ENCODE results near the gene SH2D7.

Gene SH2D7

DNA sequence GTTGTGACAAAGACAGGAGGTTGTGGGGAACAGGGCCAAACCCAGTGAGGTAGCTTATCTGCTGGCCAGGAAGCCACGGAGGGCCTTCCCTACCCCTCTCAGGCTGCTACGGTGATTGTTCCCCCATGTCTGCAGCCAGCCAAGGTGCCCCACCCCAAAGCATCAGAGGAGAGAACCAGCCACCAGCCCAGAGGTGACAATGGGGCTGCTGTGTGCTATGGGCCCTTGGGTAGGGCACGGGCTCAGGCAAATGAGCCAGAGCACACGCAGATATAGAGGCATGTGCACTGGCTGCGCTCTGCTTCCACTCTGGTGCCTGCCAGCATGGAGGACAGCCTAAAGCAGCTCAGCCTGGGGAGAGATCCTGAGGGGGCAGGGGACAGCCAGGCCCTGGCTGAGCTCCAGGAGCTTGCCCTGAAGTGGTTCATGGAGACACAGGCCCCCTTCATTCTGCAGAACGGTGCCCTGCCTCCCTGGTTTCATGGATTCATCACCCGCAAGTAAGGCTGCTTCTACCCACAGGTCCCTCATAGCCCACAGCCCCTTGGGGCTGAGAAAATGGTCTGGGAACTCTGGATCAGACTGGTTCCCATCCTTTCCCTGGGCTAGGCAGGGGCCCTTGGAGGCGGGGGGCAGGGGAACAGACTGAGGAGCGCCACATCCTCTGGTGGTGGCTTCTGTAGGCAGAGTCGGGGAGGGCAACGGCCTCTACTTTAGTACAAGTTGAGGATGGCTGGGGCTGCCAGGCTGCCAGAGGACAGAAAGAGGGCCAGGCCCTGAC is at the start of gene SH2D7:
SH2D7 (plus strand) TSS at position 301 of the 781 bp plus-strand sequence; CDS start at position 325, 24 bp downstream.
- Mint-ChIP-seq H3K4me3 (no peak within 1 kb of the TSS), H3K4me1 (no peaks in the 10 kb centered on the region), H3K36me3 (no peaks in the 10 kb centered on the region), H3K27ac (no peak within 1 kb of the TSS), H3K9me3 (no peaks in the 10 kb centered on the region)
- DNase-seq (ENCODE audit: low spot score in 2 of 2): no peak
- peak; percentile 21 for ATAC-seq

DNA sequence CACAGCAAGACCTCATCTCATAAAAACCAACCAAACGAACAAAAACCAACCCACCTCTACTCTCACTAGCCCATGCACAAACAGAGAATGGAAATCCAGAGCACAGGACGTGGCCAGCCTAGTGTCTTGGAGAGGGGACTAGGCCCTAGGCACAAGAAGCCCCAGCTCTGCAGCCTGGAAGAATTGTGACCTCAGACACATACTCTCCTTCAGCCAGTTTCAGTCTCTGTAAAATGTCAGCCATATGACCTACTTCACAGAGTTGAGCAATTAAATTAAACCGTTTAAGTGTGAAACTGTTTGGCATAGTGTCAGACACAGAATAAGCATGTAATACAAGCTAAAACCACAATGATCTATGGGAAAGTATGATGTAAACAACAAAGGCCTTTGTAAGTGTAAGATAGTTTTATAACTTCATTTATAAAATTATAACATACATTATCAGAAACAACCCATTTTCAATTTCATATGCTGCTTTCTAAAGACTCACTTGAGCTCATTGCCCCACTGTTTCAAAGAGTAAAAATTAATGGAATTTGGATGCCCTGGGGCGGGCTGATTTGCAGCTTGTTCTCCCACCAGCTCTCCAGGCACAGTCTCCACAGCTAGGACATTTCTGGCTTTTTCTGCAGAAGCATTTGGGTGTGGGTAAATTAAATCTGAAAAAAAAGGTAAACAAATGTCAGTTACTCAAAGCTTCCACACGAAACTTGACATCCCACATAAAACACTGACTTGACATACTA is 47.8 kb upstream of the SH2D7 start:
- peak overlapping the region; percentile 39 for H3K4me3 Mint-ChIP-seq
- peak overlapping the region; percentile 83 for H3K27ac Mint-ChIP-seq
- peaks cover 53% of the 10 kb centered on the region for H3K36me3 Mint-ChIP-seq
- peaks cover 89% of the 10 kb centered on the region for H3K4me1 Mint-ChIP-seq
- DNase-seq (ENCODE audit: low spot score in 2 of 2) (no peak), ATAC-seq (peak; percentile 81)
- no peaks in the 10 kb centered on the region for H3K9me3 Mint-ChIP-seq

DNA sequence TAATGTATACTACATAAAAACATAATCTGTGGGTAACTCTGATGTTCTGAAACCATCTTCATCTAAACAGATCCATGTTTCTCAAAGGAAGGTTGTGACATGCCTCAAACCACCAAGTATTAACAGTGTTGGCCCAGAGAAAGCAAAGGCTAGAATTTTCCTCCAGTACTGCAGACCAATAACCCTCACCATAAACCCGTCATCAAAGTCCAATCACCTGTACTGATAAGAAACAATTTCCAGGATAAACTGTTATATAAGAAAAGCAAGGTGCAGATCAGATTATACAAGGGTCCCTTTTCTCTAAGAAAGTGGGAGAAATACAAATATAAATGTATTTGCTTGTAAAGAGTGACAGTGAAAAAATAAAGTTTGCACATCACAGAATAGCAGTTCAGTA is 47.2 kb upstream of the SH2D7 start:
- DNase-seq (ENCODE audit: low spot score in 2 of 2): no peak
- ATAC-seq: no peak
- Mint-ChIP-seq H3K4me1 (peaks cover 89% of the 10 kb centered on the region), H3K9me3 (no peaks in the 10 kb centered on the region), H3K27ac (peak overlapping the region; percentile 83), H3K4me3 (peak overlapping the region; percentile 39), H3K36me3 (peaks cover 59% of the 10 kb centered on the region)

DNA sequence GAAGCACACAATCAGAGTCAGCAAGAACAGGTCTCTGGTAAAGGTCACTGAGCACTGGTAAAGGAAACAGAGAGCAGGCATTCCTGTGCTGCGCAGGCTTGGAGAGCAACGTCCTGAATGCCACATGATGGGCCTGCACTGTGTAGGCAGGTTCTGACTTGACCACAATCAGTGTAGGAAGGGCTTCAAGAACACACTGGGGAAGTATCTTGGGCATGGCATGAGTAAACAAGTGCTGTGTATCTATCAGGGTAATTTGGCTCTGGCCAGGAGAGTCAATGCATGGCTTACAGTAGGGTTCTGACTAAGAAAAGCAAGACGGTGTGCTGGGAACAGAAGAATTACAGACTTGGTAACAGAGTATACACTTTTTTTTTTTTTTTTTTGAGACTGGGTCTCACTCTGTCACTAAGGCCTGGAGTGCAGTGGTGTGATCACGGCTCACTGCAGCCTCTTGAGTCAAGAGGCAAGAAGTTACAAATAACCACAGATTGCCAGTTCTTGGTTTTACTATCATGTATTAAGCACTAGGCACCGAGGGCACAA is 45.5 kb upstream of the SH2D7 start:
- DNase-seq (ENCODE audit: low spot score in 2 of 2) (peak in 1 of 2 donors; percentile 67), ATAC-seq (peak; percentile 76)
- Mint-ChIP-seq H3K4me3 (peak overlapping the region; percentile 73), H3K27ac (peak overlapping the region; percentile 83), H3K9me3 (no peaks in the 10 kb centered on the region), H3K36me3 (peaks cover 68% of the 10 kb centered on the region), H3K4me1 (peaks cover 95% of the 10 kb centered on the region)

DNA sequence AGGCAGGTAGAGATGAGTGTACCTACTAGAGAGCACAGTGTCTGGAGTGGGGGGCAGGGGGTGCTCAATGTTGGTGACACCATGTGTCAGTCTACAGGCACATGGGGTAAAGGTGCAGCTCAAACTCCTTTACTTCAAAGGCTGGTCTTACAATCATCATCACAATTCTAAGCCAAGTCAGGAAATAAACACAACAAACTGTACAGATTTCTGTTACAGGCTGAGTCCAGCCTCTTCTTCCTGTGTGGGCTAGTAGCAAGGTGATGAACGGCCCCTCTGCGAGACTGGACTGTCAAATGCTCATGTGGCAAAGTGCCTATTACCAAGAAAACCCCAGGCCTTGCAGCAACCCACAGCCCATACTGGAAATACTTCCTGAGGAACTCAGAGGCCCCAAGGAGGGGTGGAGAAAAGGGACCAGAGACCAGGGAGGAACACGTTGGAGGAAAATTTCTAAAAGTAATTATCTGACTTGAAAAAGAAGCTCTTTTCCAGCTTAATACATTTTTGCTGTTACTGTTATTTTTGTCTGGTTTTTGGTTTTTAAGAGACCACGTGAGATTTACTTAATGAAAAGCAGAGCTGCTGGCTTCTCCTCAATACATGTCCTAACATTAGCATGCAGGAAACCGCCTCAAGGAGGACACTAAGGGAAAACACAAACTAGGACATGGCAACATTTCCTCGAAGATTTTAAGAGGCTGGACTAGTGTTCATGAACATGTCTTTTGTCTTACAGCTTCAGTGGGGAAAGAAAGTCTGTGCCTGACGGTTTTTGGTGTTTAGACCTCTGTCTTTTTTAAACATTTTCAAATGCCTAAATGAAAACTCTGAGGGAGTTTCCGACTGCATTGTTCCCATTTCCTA is 44.4 kb upstream of the SH2D7 start:
- DNase-seq (ENCODE audit: low spot score in 2 of 2): no peak
- Mint-ChIP-seq H3K4me3 (peak overlapping the region; percentile 73), H3K36me3 (peaks cover 68% of the 10 kb centered on the region), H3K9me3 (no peaks in the 10 kb centered on the region), H3K27ac (peak overlapping the region; percentile 83), H3K4me1 (peaks cover 96% of the 10 kb centered on the region)
- ATAC-seq: no peak

DNA sequence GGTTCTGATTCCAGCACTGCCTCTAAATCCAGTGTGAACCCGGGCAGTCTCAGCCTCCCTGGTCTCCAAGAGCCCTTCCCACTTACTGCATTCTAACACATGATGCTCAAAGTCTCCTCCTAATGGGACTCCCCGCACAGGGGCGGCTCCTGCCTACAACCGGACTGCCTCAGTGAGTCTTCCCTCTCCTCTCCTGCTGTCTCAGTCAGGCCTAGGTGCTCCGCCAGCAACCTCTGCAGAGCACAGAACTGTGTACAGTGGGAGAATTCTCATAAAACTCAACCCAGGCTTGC is 43.8 kb upstream of the SH2D7 start:
- peaks cover 68% of the 10 kb centered on the region for H3K36me3 Mint-ChIP-seq
- peak overlapping the region; percentile 73 for H3K4me3 Mint-ChIP-seq
- peaks cover 96% of the 10 kb centered on the region for H3K4me1 Mint-ChIP-seq
- H3K9me3 Mint-ChIP-seq: no peaks in the 10 kb centered on the region
- H3K27ac Mint-ChIP-seq: peak overlapping the region; percentile 83
- no peak for DNase-seq (ENCODE audit: low spot score in 2 of 2)
- no peak for ATAC-seq

DNA sequence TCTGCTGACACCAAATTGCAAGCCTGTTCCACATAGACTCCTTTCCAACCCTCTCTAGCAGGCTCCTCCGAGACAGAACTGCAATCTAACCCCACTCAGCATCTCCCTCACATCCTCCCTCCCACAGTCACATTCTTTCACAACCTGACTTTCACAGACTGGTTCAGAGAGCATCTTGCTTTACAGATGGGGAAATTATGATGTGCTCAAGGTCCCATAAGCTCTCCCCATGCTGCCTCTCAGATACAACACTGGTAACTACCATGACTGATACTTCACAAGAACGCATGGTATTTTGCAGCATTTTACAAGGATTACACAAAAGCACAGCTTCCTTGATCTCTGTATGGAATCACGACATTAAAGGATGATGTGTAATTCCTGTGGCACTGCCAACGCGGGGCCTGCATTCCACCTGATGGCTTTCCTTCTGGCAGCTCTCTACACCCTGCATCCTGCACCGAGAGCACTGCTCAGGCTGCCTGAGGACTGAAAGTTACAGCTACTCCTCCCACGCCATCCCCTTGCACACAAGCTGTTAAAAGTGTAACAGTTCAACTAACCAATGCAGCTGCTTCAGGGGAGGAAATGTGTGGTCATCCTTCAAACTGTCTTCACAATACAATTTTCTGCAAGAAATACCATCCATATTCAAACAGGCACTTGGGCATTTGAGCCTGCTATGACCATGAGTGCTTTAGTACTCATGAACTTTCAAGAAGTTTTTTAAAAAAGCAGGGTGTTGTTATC is 42.5 kb upstream of the SH2D7 start:
- H3K36me3 Mint-ChIP-seq: peaks cover 60% of the 10 kb centered on the region
- H3K4me1 Mint-ChIP-seq: peaks cover 92% of the 10 kb centered on the region
- DNase-seq (ENCODE audit: low spot score in 2 of 2) (peak; percentile 45 to 74), ATAC-seq (peak; percentile 77)
- H3K27ac Mint-ChIP-seq: peak overlapping the region; percentile 90
- H3K9me3 Mint-ChIP-seq: no peaks in the 10 kb centered on the region
- H3K4me3 Mint-ChIP-seq: peak overlapping the region; percentile 73

DNA sequence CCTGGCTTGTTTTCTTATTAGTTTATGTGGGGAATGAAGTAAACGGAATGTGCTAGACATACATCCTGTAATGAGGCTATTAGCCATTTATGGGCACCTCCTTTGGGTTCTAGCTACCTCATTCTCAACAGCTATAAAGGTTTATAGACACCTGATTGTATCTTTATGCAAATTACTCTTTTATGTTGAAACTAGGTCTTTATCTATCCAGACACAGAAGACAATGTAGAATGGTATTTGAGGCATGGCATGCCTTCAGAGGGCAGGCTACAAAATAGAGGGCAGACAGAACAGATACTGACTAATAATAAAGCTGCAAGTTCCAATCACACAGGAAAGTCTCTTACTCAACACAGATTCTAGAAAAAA is 41.9 kb upstream of the SH2D7 start:
- peaks cover 55% of the 10 kb centered on the region for H3K36me3 Mint-ChIP-seq
- no peak for ATAC-seq
- DNase-seq (ENCODE audit: low spot score in 2 of 2): no peak
- H3K27ac Mint-ChIP-seq: peak overlapping the region; percentile 90
- no peaks in the 10 kb centered on the region for H3K9me3 Mint-ChIP-seq
- H3K4me1 Mint-ChIP-seq: peaks cover 92% of the 10 kb centered on the region
- H3K4me3 Mint-ChIP-seq: peak overlapping the region; percentile 73

DNA sequence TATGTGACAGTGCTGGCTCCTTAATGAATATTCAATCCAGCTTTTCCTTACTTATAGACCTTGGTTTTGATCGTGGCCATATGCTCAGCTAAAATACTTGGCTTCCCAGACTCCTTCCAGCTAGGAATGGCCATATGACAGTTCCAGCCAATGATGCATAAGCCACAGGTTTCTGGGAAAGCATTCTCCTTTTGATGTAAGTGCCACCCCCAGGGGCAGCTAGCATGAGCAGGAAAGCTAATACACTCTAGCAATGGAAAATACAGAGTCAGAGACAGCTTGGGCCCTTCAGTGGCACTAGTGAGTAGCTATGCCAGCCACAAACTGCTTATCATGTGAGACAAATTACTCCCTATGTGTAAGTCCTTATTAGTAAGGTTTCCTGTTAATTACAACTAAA is 41.5 kb upstream of the SH2D7 start:
- Mint-ChIP-seq H3K4me1 (peaks cover 94% of the 10 kb centered on the region), H3K4me3 (peak overlapping the region; percentile 73), H3K9me3 (no peaks in the 10 kb centered on the region), H3K36me3 (peaks cover 52% of the 10 kb centered on the region), H3K27ac (peak overlapping the region; percentile 90)
- peak in 1 of 2 donors; percentile 57 for DNase-seq (ENCODE audit: low spot score in 2 of 2)
- peak; percentile 46 for ATAC-seq

DNA sequence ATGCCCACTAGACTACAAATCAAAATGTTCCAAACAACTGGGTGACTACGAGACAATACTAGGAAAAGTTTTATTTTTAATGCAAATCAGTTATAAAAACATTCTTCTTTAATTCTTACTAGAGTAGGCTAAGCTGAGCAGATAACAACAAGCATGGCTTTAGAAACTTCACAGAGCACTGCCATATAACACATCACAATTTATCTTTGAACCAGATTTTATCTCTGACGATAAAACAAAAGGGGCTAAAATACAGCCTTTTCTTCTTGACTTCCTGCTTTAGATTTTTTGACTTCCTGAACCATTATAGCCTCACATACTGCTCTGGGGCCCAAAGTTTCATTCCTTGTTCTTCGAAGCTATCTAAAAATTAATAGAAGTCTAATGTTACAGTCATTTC is 40.8 kb upstream of the SH2D7 start:
- Mint-ChIP-seq H3K36me3 (peaks cover 45% of the 10 kb centered on the region), H3K27ac (peak overlapping the region; percentile 90), H3K4me1 (peaks cover 96% of the 10 kb centered on the region), H3K9me3 (no peaks in the 10 kb centered on the region), H3K4me3 (peak overlapping the region; percentile 73)
- DNase-seq (ENCODE audit: low spot score in 2 of 2): no peak
- no peak for ATAC-seq

DNA sequence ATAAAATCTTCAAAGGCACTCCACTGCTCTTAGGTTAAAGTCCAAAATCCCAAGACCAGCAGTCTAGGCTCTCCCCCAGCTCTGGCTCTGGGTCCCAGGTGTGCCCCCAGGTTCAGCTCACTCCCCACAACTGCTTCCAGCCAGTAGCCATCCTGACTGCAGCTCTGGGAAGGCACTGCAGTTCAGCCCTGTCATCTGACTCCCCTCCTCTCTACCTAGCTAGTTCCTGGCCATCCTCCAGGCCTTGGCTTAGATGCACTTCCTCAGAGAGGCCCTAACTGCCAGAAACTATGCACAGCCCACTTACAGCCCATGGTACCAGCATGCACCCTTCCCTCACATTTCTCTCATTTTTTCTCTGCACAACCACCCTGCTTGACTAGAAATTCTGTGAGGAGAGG is 40.4 kb upstream of the SH2D7 start:
- no peak for ATAC-seq
- Mint-ChIP-seq H3K4me3 (peak overlapping the region; percentile 73), H3K4me1 (peaks cover 96% of the 10 kb centered on the region), H3K36me3 (peaks cover 41% of the 10 kb centered on the region), H3K9me3 (no peaks in the 10 kb centered on the region), H3K27ac (peak overlapping the region; percentile 90)
- no peak for DNase-seq (ENCODE audit: low spot score in 2 of 2)

DNA sequence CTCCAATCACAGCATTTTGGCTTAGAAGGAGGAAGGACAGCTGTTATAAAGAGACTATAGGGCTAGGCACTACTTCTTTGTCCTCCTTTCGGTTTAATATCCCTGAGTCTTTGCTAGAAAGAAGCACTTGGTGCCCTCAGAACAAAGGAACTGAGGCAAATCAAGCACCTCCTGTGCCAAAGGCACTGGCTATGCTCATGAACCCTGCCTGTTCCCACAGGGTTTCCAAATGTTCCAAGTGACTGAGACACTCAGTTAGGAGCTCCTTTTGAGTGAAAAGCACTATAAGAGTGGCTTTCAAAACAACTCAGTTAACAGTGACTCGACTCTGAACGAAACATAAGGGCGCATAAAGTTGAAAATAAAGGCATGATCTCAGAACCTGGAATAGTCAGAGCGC is 39.8 kb upstream of the SH2D7 start:
- peaks cover 39% of the 10 kb centered on the region for H3K36me3 Mint-ChIP-seq
- H3K4me3 Mint-ChIP-seq: peak overlapping the region; percentile 73
- no peaks in the 10 kb centered on the region for H3K9me3 Mint-ChIP-seq
- DNase-seq (ENCODE audit: low spot score in 2 of 2) (peak in 1 of 2 donors; percentile 53), ATAC-seq (peak; percentile 22)
- peaks cover 92% of the 10 kb centered on the region for H3K4me1 Mint-ChIP-seq
- H3K27ac Mint-ChIP-seq: peak overlapping the region; percentile 90

DNA sequence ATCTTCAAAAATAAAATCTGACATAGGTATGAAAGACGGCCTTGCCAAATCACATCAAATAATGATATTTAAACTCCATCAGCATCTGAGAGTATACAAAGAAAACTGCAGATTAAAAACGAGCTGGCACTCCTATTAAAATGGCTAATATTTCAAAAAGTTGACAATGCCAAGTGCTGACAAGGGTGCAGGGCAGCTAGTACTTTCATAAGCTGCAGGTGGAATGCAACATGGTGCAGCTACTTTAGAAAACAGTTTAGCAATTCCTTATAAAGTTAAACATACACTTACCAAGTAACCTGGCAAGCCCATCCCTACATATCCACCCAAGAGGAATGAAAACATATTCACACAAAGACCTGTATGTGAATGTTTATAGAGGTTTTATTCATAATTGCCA is 37.8 kb upstream of the SH2D7 start:
- peaks cover 35% of the 10 kb centered on the region for H3K36me3 Mint-ChIP-seq
- peak overlapping the region; percentile 70 for H3K27ac Mint-ChIP-seq

DNA sequence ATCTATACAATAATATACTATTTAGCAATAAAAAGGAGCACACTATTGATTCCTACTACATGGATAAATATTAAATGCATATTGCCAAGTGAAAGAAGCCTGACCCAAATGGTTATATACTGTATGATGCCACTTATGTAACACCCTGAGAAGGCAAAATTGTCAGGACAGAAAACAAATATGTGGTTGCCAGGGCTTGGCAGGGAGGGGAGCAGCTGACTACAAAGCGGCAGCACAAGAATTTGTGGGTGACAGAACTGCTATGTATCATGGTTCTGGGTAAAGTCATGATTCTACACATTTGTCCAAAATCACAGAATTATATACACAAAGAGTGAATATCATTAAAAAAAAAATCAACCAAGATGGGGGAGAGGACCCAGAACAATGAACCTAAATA is 37.4 kb upstream of the SH2D7 start:
- ATAC-seq (peak; percentile 29), DNase-seq (ENCODE audit: low spot score in 2 of 2) (no peak)
- H3K4me3 Mint-ChIP-seq: peak overlapping the region; percentile 39
- H3K36me3 Mint-ChIP-seq: peaks cover 30% of the 10 kb centered on the region
- H3K4me1 Mint-ChIP-seq: peaks cover 88% of the 10 kb centered on the region
- H3K9me3 Mint-ChIP-seq: no peaks in the 10 kb centered on the region
- peak overlapping the region; percentile 70 for H3K27ac Mint-ChIP-seq

More for the DNA sequence above, 37.8 kb upstream of the SH2D7 start:
- no peaks in the 10 kb centered on the region for H3K9me3 Mint-ChIP-seq
- H3K4me1 Mint-ChIP-seq: peaks cover 88% of the 10 kb centered on the region
- DNase-seq (ENCODE audit: low spot score in 2 of 2) (no peak), ATAC-seq (no peak)
- no peak overlapping the region for H3K4me3 Mint-ChIP-seq
